ENCODE measurements around the gene ZAP70. TPM values are rescaled to one million over a fixed set of nuclear protein-coding genes. Genes with fewer than 3 reads are reported as not detected.

ZAP70 gene
- total and polyA plus RNA-seq, 2 of the 13 experiments (the other 11 are each of a cell fraction or from before 2014, with no cell fraction given), result 0.51 to 4.0 TPM

- Histone ChIP-seq H3K27ac (ENCODE audit: extremely low read length, insufficient read depth, low read length) (no peak overlapping the region), H3K4me1 (ENCODE audit: insufficient read depth, low read length) (no peaks in the 10 kb centered on the region), H4K20me1 (ENCODE audit: insufficient read depth, low read length) (no peaks in the 10 kb centered on the region), H3K9me3 (ENCODE audit: low read length) (no peaks in the 10 kb centered on the region), H3K4me2 (ENCODE audit: low read depth, low read length) (no peak overlapping the region), H3K79me2 (ENCODE audit: insufficient read depth, low read length) (no peaks in the 10 kb centered on the region), H2AFZ (ENCODE audit: low read length) (no peak overlapping the region), H3K27me3 (ENCODE audit: control insufficient read depth in 1 of 2, insufficient read depth in 2 of 2, low read length in 2 of 2) (no peaks in the 10 kb centered on the region), H3K36me3 (replicated peaks in 1 of 2; ENCODE audit: control insufficient read depth in 1 of 2, insufficient read depth in 2 of 2, low read length in 2 of 2) (peaks cover 19 to 75% of the 10 kb centered on the region in 2 experiments), H3K9ac (ENCODE audit: insufficient read depth, low read depth, low read length) (no peak overlapping the region), H3K4me3 (replicated peaks in 1 of 3; ENCODE audit: insufficient read depth in 1 of 3, low read depth in 2 of 3, low read length in 3 of 3) (no peak overlapping the region)
- BruUV-seq (replicated peaks), result no TSS peak
- 100% methylated on average over 1 of the region's 1 CpG for WGBS (ENCODE audit: low lambda C conversion rate)
- intact Hi-C loops (cut with micrococcal nuclease; ENCODE audit: unreplicated experiment) (no loop called here), in situ Hi-C loops (cut with HindIII; ENCODE audit: extremely low pct_ligation_motif_present, low pct_unique_long_range_greater_than_20kb) (no loop called here)
- DNase-seq (ENCODE audit: low spot score), result no peak
- no peak for FAIRE-seq
- no peak for ATAC-seq
- CTCF ChIA-PET (ENCODE audit: low intra/inter-chr PET ratio, low total read pairs), result no interaction called here
- POLR2A ChIA-PET, result no interaction called here
- TF ChIP-seq SNAPC2 (CRISPR knock-in tag; IDR thresholded peaks at IDR 0.05), result no peak
- no peak for TF ChIP-seq SMAD9 (CRISPR knock-in tag; IDR thresholded peaks at IDR 0.05)
- no peak for TF ChIP-seq ZNF598 (CRISPR knock-in tag; IDR thresholded peaks at IDR 0.05; ENCODE audit: borderline replicate concordance)
- TF ChIP-seq FOSL1 (CRISPR knock-in tag; IDR thresholded peaks at IDR 0.05; ENCODE audit: borderline replicate concordance), result no peak
- TF ChIP-seq EHMT2 (IDR thresholded peaks at IDR 0.05; ENCODE audit: borderline replicate concordance, low read depth, low read length), result no peak
- no peak for TF ChIP-seq RARG (CRISPR knock-in tag; IDR thresholded peaks at IDR 0.05; ENCODE audit: low read depth)
- TF ChIP-seq NAIF1 (CRISPR knock-in tag; IDR thresholded peaks at IDR 0.05; ENCODE audit: borderline replicate concordance), result no peak
- TF ChIP-seq NR2F1 (CRISPR knock-in tag; IDR thresholded peaks at IDR 0.05), result no peak
These were observed 44.8 kb downstream of the ZAP70 start for GRCh38 chr2:97758131-97758705.

DNA sequence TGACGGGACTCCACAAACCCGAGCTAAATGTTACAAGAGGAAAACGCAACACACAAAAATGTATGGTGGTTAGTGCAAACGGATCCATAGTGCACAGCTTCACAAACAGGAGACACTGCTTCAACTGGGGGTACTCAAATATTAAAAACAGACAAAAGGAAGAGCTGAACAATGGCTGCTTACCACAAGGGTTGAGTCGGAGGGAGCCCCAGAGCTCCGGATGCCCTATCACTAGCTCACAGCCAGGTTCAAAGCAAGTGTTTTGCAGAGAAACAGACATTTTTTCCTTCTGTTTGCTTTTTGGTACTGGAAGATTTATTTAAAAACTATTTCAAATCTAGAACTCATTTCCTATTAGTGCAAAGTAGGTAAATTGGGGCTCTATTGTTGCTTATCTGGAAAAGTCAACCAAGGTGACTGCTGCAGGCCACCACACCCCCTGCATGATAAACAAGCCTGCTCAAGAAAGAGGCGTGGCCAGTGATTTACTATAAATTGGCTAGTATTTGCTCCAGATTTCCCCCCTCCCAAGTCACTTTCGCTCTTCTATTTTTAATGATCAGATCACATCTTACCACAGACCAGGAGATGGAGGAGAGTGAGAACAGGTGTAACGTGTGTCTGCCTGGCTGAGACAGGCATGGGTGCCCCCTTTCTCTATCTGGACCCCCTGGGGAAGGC is 46.5 kb downstream of the ZAP70 start:
- DNase-seq (ENCODE audit: low spot score) (no peak), ATAC-seq (no peak), FAIRE-seq (no peak)
- WGBS (ENCODE audit: low lambda C conversion rate), result 95% methylated on average over 9 of the region's 9 CpGs
- Histone ChIP-seq H3K4me3 (replicated peaks in 1 of 3; ENCODE audit: insufficient read depth in 1 of 3, low read depth in 2 of 3, low read length in 3 of 3) (no peak overlapping the region), H3K79me2 (ENCODE audit: insufficient read depth, low read length) (no peaks in the 10 kb centered on the region), H2AFZ (ENCODE audit: low read length) (no peak overlapping the region), H4K20me1 (ENCODE audit: insufficient read depth, low read length) (no peaks in the 10 kb centered on the region), H3K9ac (ENCODE audit: insufficient read depth, low read depth, low read length) (no peak overlapping the region), H3K36me3 (replicated peaks in 1 of 2; ENCODE audit: control insufficient read depth in 1 of 2, insufficient read depth in 2 of 2, low read length in 2 of 2) (peaks cover 23 to 77% of the 10 kb centered on the region in 2 experiments), H3K4me2 (ENCODE audit: low read depth, low read length) (no peak overlapping the region), H3K9me3 (ENCODE audit: low read length) (no peaks in the 10 kb centered on the region), H3K27ac (ENCODE audit: extremely low read length, insufficient read depth, low read length) (no peak overlapping the region), H3K27me3 (ENCODE audit: control insufficient read depth in 1 of 2, insufficient read depth in 2 of 2, low read length in 2 of 2) (no peaks in the 10 kb centered on the region), H3K4me1 (ENCODE audit: insufficient read depth, low read length) (no peaks in the 10 kb centered on the region)
- intact Hi-C loops (cut with micrococcal nuclease; ENCODE audit: unreplicated experiment) (no loop called here), in situ Hi-C loops (cut with HindIII; ENCODE audit: extremely low pct_ligation_motif_present, low pct_unique_long_range_greater_than_20kb) (no loop called here)
- POLR2A ChIA-PET, result no interaction called here
- BruUV-seq (replicated peaks), result no TSS peak
- CTCF ChIA-PET (ENCODE audit: low intra/inter-chr PET ratio, low total read pairs), result no interaction called here
- TF ChIP-seq U2AF1 (optimal IDR thresholded peaks at IDR 0.05; ENCODE audit: low read depth, low read length) (no peak), ZSCAN5A (CRISPR knock-in tag; IDR thresholded peaks at IDR 0.05; ENCODE audit: borderline replicate concordance) (no peak)
